Hepatocyte (in vitro differentiated cells): ENCODE measurements around the gene SORCS2. TPM values are rescaled to one million over a fixed set of nuclear protein-coding genes. Genes with fewer than 3 reads are reported as not detected.

Experiments
- DNase-seq: peaks from one replicate; pipeline ENCODE4 v3.0.0-alpha.2; 2016; ENCODE audit warnings: low spot score
- H2AFZ ChIP-seq: fragments of 200-600 bp; sonication (generic); 2 replicates; pipeline ENCODE4 v1.6.0; 2016; ENCODE audit warnings: antibody characterized with exemption, mild to moderate bottlenecking
- H3K27ac ChIP-seq: fragments of 200-600 bp; sonication (generic); 2 replicates; pipeline ENCODE4 v1.5.1; 2016; ENCODE audit warnings: mild to moderate bottlenecking
- H3K27me3 ChIP-seq: fragments of 200-600 bp; sonication (generic); 2 replicates; pipeline ENCODE4 v1.6.1; 2016
- H3K36me3 ChIP-seq: fragments of 200-600 bp; sonication (generic); replicated peaks from 2 replicates; pipeline ENCODE4 v1.5.1; 2016; ENCODE audit warnings: low read depth; ENCODE audit not compliant: insufficient read depth
- H3K4me1 ChIP-seq: fragments of 200-600 bp; sonication (generic); 2 replicates; pipeline ENCODE4 v1.5.1; 2016; ENCODE audit warnings: mild to moderate bottlenecking, moderate library complexity; ENCODE audit not compliant: insufficient read depth
- H3K4me2 ChIP-seq: fragments of 200-600 bp; sonication (generic); 2 replicates; pipeline ENCODE4 v1.6.0; 2016
- H3K4me3 ChIP-seq: fragments of 200-600 bp; sonication (generic); 2 replicates; pipeline ENCODE4 v1.5.1; 2016; ENCODE audit warnings: mild to moderate bottlenecking
- H3K79me2 ChIP-seq: fragments of 200-600 bp; sonication (generic); 2 replicates; pipeline ENCODE4 v1.6.0; 2017; ENCODE audit warnings: mild to moderate bottlenecking
- H3K9me2 ChIP-seq: fragments of 200-600 bp; sonication (generic); replicated peaks from 2 replicates; pipeline ENCODE4 v1.6.0; 2017; ENCODE audit warnings: mild to moderate bottlenecking; ENCODE audit not compliant: insufficient read depth
- H3K9me3 ChIP-seq: fragments of 200-600 bp; sonication (generic); 2 replicates; pipeline ENCODE4 v1.5.1; 2016; ENCODE audit warnings: low read depth, mild to moderate bottlenecking
- H4K20me1 ChIP-seq: fragments of 200-600 bp; sonication (generic); 2 replicates; pipeline ENCODE4 v1.6.0; 2016; ENCODE audit warnings: mild to moderate bottlenecking; ENCODE audit not compliant: insufficient read depth, poor library complexity, severe bottlenecking
- EZH2 ChIP-seq: fragments of 200-600 bp; sonication (generic); IDR thresholded peaks from 2 replicates; pipeline ENCODE4 v1.6.1; 2016; ENCODE audit warnings: antibody characterized with exemption, mild to moderate bottlenecking, borderline replicate concordance
- EZH2phosphoT487 ChIP-seq: fragments of 200-600 bp; sonication (generic); IDR thresholded peaks from one replicate; pipeline ENCODE4 v1.6.1; 2018; ENCODE audit warnings: antibody characterized with exemption, mild to moderate bottlenecking, low read depth, moderate library complexity; ENCODE audit not compliant: unreplicated experiment, severe bottlenecking
- WGBS: methylation state at CpG from one replicate; pipeline ENCODE4 v1.1.6; 2016; ENCODE audit warnings: low lambda C conversion rate; ENCODE audit errors: missing lambda C conversion rate; 5-methylcytosine and 5-hydroxymethylcytosine counted together
- polyA plus RNA-seq: library from polyadenylated mRNA; unstranded; fragments of >200 nt; fragmentation: Nextera tagmentation; extraction: Ambion mirVana; gene quantifications from 2 replicates; pipeline ENCODE4 v1.2.1, GENCODE V29; 2016
- total RNA-seq: library from RNA; depleted of rRNA; stranded (reverse); fragments of >200 nt; gene quantifications from 2 replicates; pipeline ENCODE4 v1.2.3, GENCODE V29; 2014
- TF ChIP-seq, protein P1 (sequence below): fragments of 200-600 bp; sonication (generic); IDR thresholded peaks from 2 replicates; pipeline ENCODE4 v1.5.1; 2016; ENCODE audit warnings: antibody characterized with exemption, mild to moderate bottlenecking; ENCODE audit not compliant: poor library complexity

Gene SORCS2
- total and polyA plus RNA-seq, 2 experiments from 2014 or later: 1.6 to 4.8 TPM

DNA sequence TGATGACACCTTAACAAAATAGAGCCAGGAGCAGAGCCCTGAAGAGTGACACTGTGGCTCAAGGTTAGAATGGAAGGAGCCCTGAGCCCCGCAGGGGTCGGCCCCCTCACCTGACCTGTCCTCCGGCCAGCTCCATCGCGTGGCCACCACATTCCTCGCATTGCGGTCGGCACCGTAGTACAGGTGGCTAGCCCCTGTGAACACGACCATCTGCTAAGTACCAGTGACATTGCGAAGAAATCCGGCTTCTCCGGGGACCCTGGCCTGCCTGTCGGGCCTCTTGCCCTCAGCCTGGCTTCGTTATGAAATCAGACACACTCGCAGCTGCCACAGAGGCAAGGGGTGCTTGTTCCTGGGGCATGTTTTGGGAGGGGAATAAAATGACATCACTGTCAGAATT lies 568.4 kb downstream of the SORCS2 start:
- TF ChIP-seq, protein P1, sequence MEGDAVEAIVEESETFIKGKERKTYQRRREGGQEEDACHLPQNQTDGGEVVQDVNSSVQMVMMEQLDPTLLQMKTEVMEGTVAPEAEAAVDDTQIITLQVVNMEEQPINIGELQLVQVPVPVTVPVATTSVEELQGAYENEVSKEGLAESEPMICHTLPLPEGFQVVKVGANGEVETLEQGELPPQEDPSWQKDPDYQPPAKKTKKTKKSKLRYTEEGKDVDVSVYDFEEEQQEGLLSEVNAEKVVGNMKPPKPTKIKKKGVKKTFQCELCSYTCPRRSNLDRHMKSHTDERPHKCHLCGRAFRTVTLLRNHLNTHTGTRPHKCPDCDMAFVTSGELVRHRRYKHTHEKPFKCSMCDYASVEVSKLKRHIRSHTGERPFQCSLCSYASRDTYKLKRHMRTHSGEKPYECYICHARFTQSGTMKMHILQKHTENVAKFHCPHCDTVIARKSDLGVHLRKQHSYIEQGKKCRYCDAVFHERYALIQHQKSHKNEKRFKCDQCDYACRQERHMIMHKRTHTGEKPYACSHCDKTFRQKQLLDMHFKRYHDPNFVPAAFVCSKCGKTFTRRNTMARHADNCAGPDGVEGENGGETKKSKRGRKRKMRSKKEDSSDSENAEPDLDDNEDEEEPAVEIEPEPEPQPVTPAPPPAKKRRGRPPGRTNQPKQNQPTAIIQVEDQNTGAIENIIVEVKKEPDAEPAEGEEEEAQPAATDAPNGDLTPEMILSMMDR: no peak
- 89% methylated on average over 16 of the region's 16 CpGs for WGBS
- Histone ChIP-seq H3K79me2 (no peaks in the 10 kb centered on the region), H3K27ac (no peak overlapping the region), H3K9me2 (no peaks in the 10 kb centered on the region), H3K4me1 (no peaks in the 10 kb centered on the region), H3K4me3 (no peak overlapping the region), H4K20me1 (no peaks in the 10 kb centered on the region), H3K4me2 (no peak overlapping the region), H3K36me3 (no peaks in the 10 kb centered on the region), H3K9me3 (no peaks in the 10 kb centered on the region), H3K27me3 (no peaks in the 10 kb centered on the region), H2AFZ (no peak overlapping the region)
- no peak for DNase-seq

DNA sequence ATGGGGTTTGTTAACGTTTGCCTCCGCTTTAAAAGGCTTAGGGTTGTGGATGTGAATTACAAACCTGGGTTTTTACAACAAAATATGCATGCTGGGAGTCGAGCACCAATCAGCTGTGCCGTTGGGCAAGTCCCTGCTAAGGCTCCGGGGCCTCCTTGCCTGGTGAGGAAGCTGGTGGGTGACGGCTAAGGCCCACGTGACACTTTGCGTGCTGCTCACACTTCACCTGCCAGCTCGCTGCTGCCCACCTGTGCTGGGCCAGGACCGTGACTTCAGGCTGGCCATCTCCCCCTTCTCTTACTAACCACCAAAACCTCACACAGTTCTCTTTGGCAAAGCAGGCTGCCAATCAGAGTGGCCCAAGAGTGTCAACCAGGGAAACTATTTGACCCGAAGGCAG lies 569.0 kb downstream of the SORCS2 start:
- no peaks in the 10 kb centered on the region for H3K4me1 ChIP-seq
- no peaks in the 10 kb centered on the region for H4K20me1 ChIP-seq
- DNase-seq: no peak
- 87% methylated on average over 11 of the region's 11 CpGs for WGBS
- H3K9me2 ChIP-seq: no peaks in the 10 kb centered on the region
- H3K79me2 ChIP-seq: no peaks in the 10 kb centered on the region
- no peak overlapping the region for H2AFZ ChIP-seq
- H3K27ac ChIP-seq: no peak overlapping the region
- no peaks in the 10 kb centered on the region for H3K9me3 ChIP-seq
- no peaks in the 10 kb centered on the region for H3K36me3 ChIP-seq
- no peaks in the 10 kb centered on the region for H3K27me3 ChIP-seq
- TF ChIP-seq EZH2 (no peak), EZH2phosphoT487 (no peak)
- TF ChIP-seq, protein P1: no peak
- H3K4me3 ChIP-seq: no peak overlapping the region
- H3K4me2 ChIP-seq: no peak overlapping the region

DNA sequence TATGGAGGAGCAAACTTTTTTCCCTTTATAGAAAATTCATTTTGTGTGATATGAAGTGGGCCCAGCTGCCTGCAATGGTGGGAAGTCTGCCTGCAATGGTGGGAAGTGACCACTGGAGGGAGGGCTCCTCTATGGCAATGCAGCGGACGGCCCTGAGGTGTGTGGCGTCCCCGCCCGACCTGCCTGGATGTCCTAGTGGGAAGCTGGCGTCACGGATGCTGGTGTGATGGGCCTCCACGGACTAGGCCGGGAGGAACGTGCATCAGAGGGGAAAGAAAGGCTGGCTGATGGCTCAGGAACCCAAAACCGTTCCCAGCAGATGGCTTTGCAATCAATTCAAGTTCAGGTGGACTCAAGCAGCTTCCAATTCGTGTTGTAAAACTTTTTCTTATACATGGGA lies 569.4 kb downstream of the SORCS2 start:
- Histone ChIP-seq H3K4me2 (no peak overlapping the region), H3K4me1 (no peaks in the 10 kb centered on the region), H3K79me2 (no peaks in the 10 kb centered on the region), H3K9me3 (no peaks in the 10 kb centered on the region), H3K27ac (no peak overlapping the region), H3K9me2 (no peaks in the 10 kb centered on the region), H3K4me3 (no peak overlapping the region), H4K20me1 (no peaks in the 10 kb centered on the region), H2AFZ (no peak overlapping the region), H3K27me3 (no peaks in the 10 kb centered on the region), H3K36me3 (no peaks in the 10 kb centered on the region)
- WGBS: 47% methylated on average over 12 of the region's 12 CpGs
- no peak for TF ChIP-seq EZH2
- TF ChIP-seq, protein P1: peak; percentile 69
- peak; percentile 84 for DNase-seq

DNA sequence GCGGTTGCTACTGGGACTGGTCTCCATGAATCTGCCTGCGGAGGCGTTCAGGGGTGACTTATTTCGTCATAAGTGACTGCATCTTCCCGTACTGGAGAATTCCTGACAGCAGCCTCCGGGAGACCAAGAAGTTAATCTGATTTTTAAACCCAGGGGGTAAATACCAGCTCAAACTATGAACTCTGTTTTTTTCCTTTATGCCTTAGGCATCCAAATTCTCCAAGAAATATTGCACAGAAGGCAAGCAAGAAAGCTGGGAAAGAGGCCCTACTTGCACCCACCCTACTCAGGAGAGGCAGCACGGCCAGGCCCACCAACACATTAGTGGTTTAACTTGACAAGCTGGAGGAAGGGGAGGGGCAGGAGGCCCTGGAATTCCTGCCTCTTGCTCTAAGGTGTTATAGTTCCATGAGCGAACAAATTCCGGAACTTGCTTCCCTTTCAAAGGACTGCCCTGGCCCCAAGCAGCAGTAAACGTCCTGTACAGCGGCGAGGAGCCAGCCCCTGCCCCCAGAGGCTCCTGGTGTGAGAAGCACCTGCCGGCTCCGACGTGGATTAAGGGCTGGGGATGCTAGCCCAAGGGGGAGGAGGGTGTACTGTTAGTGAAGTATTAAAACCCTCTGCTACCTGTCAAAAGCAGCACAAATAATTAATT lies 570.2 kb downstream of the SORCS2 start:
- no peaks in the 10 kb centered on the region for H4K20me1 ChIP-seq
- H3K4me2 ChIP-seq: no peak overlapping the region
- no peak overlapping the region for H3K27ac ChIP-seq
- no peaks in the 10 kb centered on the region for H3K27me3 ChIP-seq
- no peaks in the 10 kb centered on the region for H3K9me3 ChIP-seq
- no peaks in the 10 kb centered on the region for H3K36me3 ChIP-seq
- no peaks in the 10 kb centered on the region for H3K79me2 ChIP-seq
- H3K4me1 ChIP-seq: no peaks in the 10 kb centered on the region
- TF ChIP-seq EZH2phosphoT487 (no peak), EZH2 (no peak)
- TF ChIP-seq, protein P1: no peak
- DNase-seq: no peak
- H2AFZ ChIP-seq: no peak overlapping the region
- no peaks in the 10 kb centered on the region for H3K9me2 ChIP-seq
- H3K4me3 ChIP-seq: no peak overlapping the region
- WGBS: 75% methylated on average over 15 of the region's 15 CpGs
